Measurements from ENCODE around the gene ZP4. TPM values are rescaled to one million over a fixed set of nuclear protein-coding genes. Genes with fewer than 3 reads are reported as not detected.

The ZP4 gene
- total RNA-seq, result not detected

GRCh38 chr1:237890822-237891221 is at the start of gene ZP4:
Gene ZP4 (minus strand): TSS chr1:237890922. CDS start chr1:237890635, 287 bp downstream.
- no peaks in the 10 kb centered on the region for H3K9me3 ChIP-seq
- 73 to 89% methylated on average over 2 of the region's 2 CpGs for WGBS, 2 donors
- no peak for TF ChIP-seq POLR2A (IDR thresholded peaks at IDR 0.05)
- no peak for TF ChIP-seq CTCF (IDR thresholded peaks at IDR 0.05)
- no peak within 1 kb of the TSS for H3K27ac ChIP-seq
- H3K27me3 ChIP-seq, result no peaks in the 10 kb centered on the region
- intact Hi-C loops (cut with DNase I), result no loop called here
- no peak within 1 kb of the TSS for H3K4me3 ChIP-seq
- DNase-seq, result no peak
- H3K4me1 ChIP-seq, result no peaks in the 10 kb centered on the region
- no peaks in the 10 kb centered on the region for H3K36me3 ChIP-seq

GRCh38 chr1:237938553-237938952 is 47.8 kb upstream of the ZP4 start:
- no peaks in the 10 kb centered on the region for H3K27me3 ChIP-seq
- H3K27ac ChIP-seq, result no peak overlapping the region

GRCh38 chr1:237938068-237938467 is 47.3 kb upstream of the ZP4 start:
- WGBS, 2 donors, result 86 to 87% methylated on average over 5 of the region's 5 CpGs
- intact Hi-C loops (cut with DNase I), result no loop called here
- Histone ChIP-seq H3K27ac (no peak overlapping the region), H3K4me3 (no peak overlapping the region), H3K4me1 (no peaks in the 10 kb centered on the region), H3K36me3 (no peaks in the 10 kb centered on the region), H3K9me3 (no peaks in the 10 kb centered on the region), H3K27me3 (no peaks in the 10 kb centered on the region)
- DNase-seq, result no peak
- TF ChIP-seq POLR2A (IDR thresholded peaks at IDR 0.05) (no peak), CTCF (IDR thresholded peaks at IDR 0.05) (no peak)

More at GRCh38 chr1:237938553-237938952, 47.8 kb upstream of the ZP4 start:
- Histone ChIP-seq H3K4me3 (no peak overlapping the region), H3K4me1 (no peaks in the 10 kb centered on the region), H3K9me3 (no peaks in the 10 kb centered on the region), H3K36me3 (no peaks in the 10 kb centered on the region)
- TF ChIP-seq POLR2A (IDR thresholded peaks at IDR 0.05) (no peak), CTCF (IDR thresholded peaks at IDR 0.05) (no peak)
- 75 to 76% methylated on average over 8 of the region's 8 CpGs for WGBS, 2 donors
- intact Hi-C loops (cut with DNase I), result no loop called here
- DNase-seq, result no peak

GRCh38 chr1:237932816-237933215 is 42.1 kb upstream of the ZP4 start:
- Histone ChIP-seq H3K4me1 (no peaks in the 10 kb centered on the region), H3K27me3 (no peaks in the 10 kb centered on the region), H3K27ac (no peak overlapping the region), H3K36me3 (no peaks in the 10 kb centered on the region), H3K9me3 (no peaks in the 10 kb centered on the region), H3K4me3 (no peak overlapping the region)
- 73 to 88% methylated on average over 3 of the region's 3 CpGs for WGBS, 2 donors
- intact Hi-C loops (cut with DNase I), result no loop called here
- TF ChIP-seq CTCF (IDR thresholded peaks at IDR 0.05) (no peak), POLR2A (IDR thresholded peaks at IDR 0.05) (no peak)
- no peak for DNase-seq

- 63 to 65% methylated on average over 4 of the region's 4 CpGs for WGBS, 2 donors
- no peak overlapping the region for H3K4me3 ChIP-seq
- H3K9me3 ChIP-seq, result no peaks in the 10 kb centered on the region
- H3K27me3 ChIP-seq, result no peaks in the 10 kb centered on the region
- intact Hi-C loops (cut with DNase I), result no loop called here
- no peaks in the 10 kb centered on the region for H3K4me1 ChIP-seq
- H3K27ac ChIP-seq, result no peak overlapping the region
- no peak for DNase-seq
- TF ChIP-seq POLR2A (IDR thresholded peaks at IDR 0.05) (no peak), CTCF (IDR thresholded peaks at IDR 0.05) (no peak)
- no peaks in the 10 kb centered on the region for H3K36me3 ChIP-seq
Measured at GRCh38 chr1:237931581-237931980, 40.9 kb upstream of the ZP4 start.
